Neuronal stem cell (in vitro differentiated cells): Measurements from ENCODE around the gene THRA.
A peak's percentile ranks its signal among the peaks of the same experiment; 100 is the strongest.

ENCODE experiments used
- DNase-seq: peaks from one replicate; pipeline ENCODE4 v3.0.0-alpha.2; 2013; ENCODE audit warnings: low spot score
- H2AFZ ChIP-seq: one replicate; pipeline ENCODE4 v1.6.1; 2013; ENCODE audit warnings: mild to moderate bottlenecking, low read length, inconsistent platforms
- H2AK5ac ChIP-seq: 2 replicates; pipeline ENCODE4 v1.6.1; 2013; ENCODE audit warnings: low read depth, mild to moderate bottlenecking, inconsistent platforms, low read length, moderate library complexity, mixed read lengths
- H2BK120ac ChIP-seq: 2 replicates; pipeline ENCODE4 v1.6.1; 2013; ENCODE audit warnings: low read depth, mild to moderate bottlenecking, inconsistent platforms, low read length, moderate library complexity, mixed read lengths
- H2BK12ac ChIP-seq: one replicate; pipeline ENCODE4 v1.6.1; 2013; ENCODE audit warnings: low read length, inconsistent platforms
- H2BK15ac ChIP-seq: 2 replicates; pipeline ENCODE4 v1.6.1; 2013; ENCODE audit warnings: mild to moderate bottlenecking, low read length, inconsistent platforms, mixed read lengths
- H2BK5ac ChIP-seq: one replicate; pipeline ENCODE4 v1.6.1; 2013; ENCODE audit warnings: inconsistent platforms, mild to moderate bottlenecking, low read length, moderate library complexity
- H3K14ac ChIP-seq: one replicate; pipeline ENCODE4 v1.6.1; 2013; ENCODE audit warnings: low read length, inconsistent platforms
- H3K18ac ChIP-seq: 2 replicates; pipeline ENCODE4 v1.6.1; 2013; ENCODE audit warnings: low read length, inconsistent platforms
- H3K23ac ChIP-seq: 2 replicates; pipeline ENCODE4 v1.6.1; 2013; ENCODE audit warnings: low read depth, mild to moderate bottlenecking, mixed read lengths, low read length, inconsistent platforms; ENCODE audit not compliant: poor library complexity
- H3K27ac ChIP-seq: replicated peaks from 3 replicates; pipeline ENCODE4 v1.5.1; 2013; ENCODE audit warnings: low read length, inconsistent platforms
- H3K27me3 ChIP-seq, 3 experiments: 2 replicates each; pipeline ENCODE4 v1.6.1; 2013; ENCODE audit warnings: low read length in 3 of 3, mild to moderate bottlenecking in 2 of 3, inconsistent platforms in 1 of 3, low read depth in 1 of 3, mixed read lengths in 1 of 3, moderate library complexity in 1 of 3; ENCODE audit not compliant: control insufficient read depth in 3 of 3, insufficient read depth in 3 of 3
- H3K36me3 ChIP-seq, 2 donors: replicated peaks in 1 of 2; 2 replicates each; pipeline ENCODE4 v1.6.1; 2013; ENCODE audit warnings: low read length in 2 of 2; ENCODE audit not compliant: control insufficient read depth in 2 of 2, insufficient read depth in 2 of 2
- H3K4ac ChIP-seq: 2 replicates; pipeline ENCODE4 v1.6.1; 2013; ENCODE audit warnings: inconsistent platforms, mild to moderate bottlenecking, low read length, moderate library complexity
- H3K4me1 ChIP-seq, 2 donors: 1 replicate in 1 of 2; 2 replicates in 1 of 2; pipeline ENCODE4 v1.6.1; 2013; ENCODE audit warnings: low read length in 2 of 2, low read depth in 1 of 2; ENCODE audit not compliant: control insufficient read depth in 2 of 2, insufficient read depth in 1 of 2
- H3K4me2 ChIP-seq: one replicate; pipeline ENCODE4 v1.6.1; 2013; ENCODE audit warnings: mild to moderate bottlenecking, low read length, inconsistent platforms; ENCODE audit not compliant: insufficient read depth, poor library complexity, severe bottlenecking
- H3K4me3 ChIP-seq, 2 donors: 2 replicates each; pipeline ENCODE4 v1.5.1; 2013; ENCODE audit warnings: low read length in 2 of 2, mild to moderate bottlenecking in 2 of 2, inconsistent platforms in 1 of 2, moderate library complexity in 1 of 2
- H3K79me1 ChIP-seq: one replicate; pipeline ENCODE4 v1.6.1; 2013; ENCODE audit warnings: low read depth, mild to moderate bottlenecking, inconsistent platforms, low read length, moderate library complexity
- H3K9ac ChIP-seq: one replicate; pipeline ENCODE4 v1.6.1; 2013; ENCODE audit warnings: mild to moderate bottlenecking, low read depth, low read length, inconsistent platforms; ENCODE audit not compliant: poor library complexity
- H3K9me3 ChIP-seq, 2 donors: replicated peaks in 1 of 2; 2 replicates each; pipeline versions ENCODE3 to v1.6.1; 2013; ENCODE audit warnings: low read length in 2 of 2, mild to moderate bottlenecking in 2 of 2, inconsistent platforms in 1 of 2, low read depth in 1 of 2, mixed read lengths in 1 of 2, moderate library complexity in 1 of 2; ENCODE audit not compliant: control insufficient read depth in 2 of 2, insufficient read depth in 1 of 2
- H4K8ac ChIP-seq: one replicate; pipeline ENCODE4 v1.6.1; 2013; ENCODE audit warnings: low read depth, mild to moderate bottlenecking, inconsistent platforms, low read length, moderate library complexity
- H4K91ac ChIP-seq: one replicate; pipeline ENCODE4 v1.6.1; 2013; ENCODE audit warnings: low read length, low read depth, mild to moderate bottlenecking, inconsistent platforms; ENCODE audit not compliant: poor library complexity
- WGBS, 2 donors: extraction: QIAGEN DNeasy Blood & Tissue Kit; methylation state at CpG; one replicate each; pipeline ENCODE4 v1.1.7; 2013; ENCODE audit warnings: missing lambda C conversion rate in 2 of 2, mixed read lengths in 1 of 2; ENCODE audit not compliant: insufficient read length in 2 of 2, insufficient replicate concordance in 1 of 2; ENCODE audit errors: extremely low coverage in 2 of 2; 5-methylcytosine and 5-hydroxymethylcytosine counted together

THRA gene

GRCh38 chr17:40025991-40026815 lies 36.6 kb upstream of the THRA start:
- no peak overlapping the region for H2BK15ac ChIP-seq
- no peak overlapping the region for H3K4ac ChIP-seq
- H3K9me3 ChIP-seq = no peaks in the 10 kb centered on the region
- DNase-seq = no peak
- H2AK5ac ChIP-seq = peak overlapping the region; percentile 91
- H4K8ac ChIP-seq = no peak overlapping the region
- no peak overlapping the region for H3K14ac ChIP-seq
- no peak overlapping the region for H2AFZ ChIP-seq
- H3K18ac ChIP-seq = peak overlapping the region; percentile 77
- no peak overlapping the region for H2BK120ac ChIP-seq
- no peak overlapping the region for H3K9ac ChIP-seq
- no peak overlapping the region for H3K23ac ChIP-seq
- peak overlapping the region; percentile 44 for H2BK5ac ChIP-seq
- WGBS, 2 donors = no CpG with 5 or more reads among the region's 22 CpGs
- H3K4me3 ChIP-seq = peak overlapping the region in 1 of 2 donors; percentile 11
- no peak overlapping the region for H2BK12ac ChIP-seq
- no peak overlapping the region for H4K91ac ChIP-seq
- H3K27ac ChIP-seq = no peak overlapping the region
- H3K79me1 ChIP-seq = no peaks in the 10 kb centered on the region
- no peak overlapping the region for H3K4me2 ChIP-seq
- peaks cover 50 to 93% of the 10 kb centered on the region in 2 donors for H3K36me3 ChIP-seq
- peaks cover 0 to 1% of the 10 kb centered on the region in 2 donors for H3K4me1 ChIP-seq
- no peaks in the 10 kb centered on the region for H3K27me3 ChIP-seq

DNA sequence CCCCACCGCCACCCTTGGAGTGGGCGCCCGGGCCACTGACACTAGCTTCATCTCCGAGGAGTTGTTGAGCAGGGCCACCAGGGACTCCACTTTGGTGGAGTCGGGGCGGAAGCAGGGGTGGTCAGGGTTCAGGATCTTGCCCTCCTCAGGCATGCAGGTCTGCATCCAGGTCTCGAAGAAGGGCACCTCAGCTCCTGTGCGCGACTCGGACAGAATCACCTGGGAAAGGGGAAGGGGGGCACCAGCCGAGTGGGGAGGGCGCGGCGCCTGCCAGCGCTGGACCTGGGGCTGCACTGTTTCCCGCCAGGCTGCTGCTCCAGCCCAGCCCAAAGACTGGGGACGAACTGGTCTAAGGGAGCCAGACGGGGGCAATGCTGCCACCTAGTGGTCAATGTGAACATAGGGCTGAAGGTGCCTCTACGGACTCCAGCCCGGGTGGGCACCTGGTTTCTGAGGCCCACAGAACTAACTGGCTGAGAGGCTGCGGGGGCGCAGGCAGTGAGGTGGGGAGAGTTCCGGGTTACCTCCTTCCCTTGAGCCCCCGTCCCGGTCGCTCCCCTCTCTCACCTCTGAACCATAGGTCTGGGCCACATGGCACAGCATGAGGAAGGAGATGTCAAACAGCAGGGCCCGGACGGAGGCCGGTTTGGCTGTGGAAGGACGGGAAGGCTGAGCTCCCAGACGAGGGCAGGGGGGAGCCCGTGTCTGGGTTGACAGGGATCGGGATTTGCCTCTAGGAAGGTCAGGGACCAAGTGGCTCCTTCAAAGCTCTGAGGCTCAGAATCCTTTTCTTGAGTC lies 35.8 kb upstream of the THRA start:
- H3K23ac ChIP-seq = peak overlapping the region; percentile 9
- H3K27ac ChIP-seq = no peak overlapping the region
- no peak overlapping the region for H3K4me2 ChIP-seq
- peaks cover 51 to 93% of the 10 kb centered on the region in 2 donors for H3K36me3 ChIP-seq
- H2BK120ac ChIP-seq = no peak overlapping the region
- DNase-seq = peak; percentile 83
- peak overlapping the region; percentile 91 for H2AK5ac ChIP-seq
- H2BK12ac ChIP-seq = no peak overlapping the region
- peak overlapping the region; percentile 77 for H3K18ac ChIP-seq
- H3K4me3 ChIP-seq = peak overlapping the region in 1 of 2 donors; percentile 21
- peak overlapping the region; percentile 44 for H2BK5ac ChIP-seq
- no peak overlapping the region for H2AFZ ChIP-seq
- H4K91ac ChIP-seq = no peak overlapping the region
- H3K4ac ChIP-seq = no peak overlapping the region
- peaks cover 0 to 1% of the 10 kb centered on the region in 2 donors for H3K4me1 ChIP-seq
- no peaks in the 10 kb centered on the region for H3K9me3 ChIP-seq
- no CpG with 5 or more reads among the region's 33 CpGs for WGBS, 2 donors
- no peak overlapping the region for H3K9ac ChIP-seq
- H3K14ac ChIP-seq = no peak overlapping the region
- no peaks in the 10 kb centered on the region for H3K79me1 ChIP-seq
- H3K27me3 ChIP-seq = no peaks in the 10 kb centered on the region
- H4K8ac ChIP-seq = no peak overlapping the region
- H2BK15ac ChIP-seq = peak overlapping the region; percentile 45

DNA sequence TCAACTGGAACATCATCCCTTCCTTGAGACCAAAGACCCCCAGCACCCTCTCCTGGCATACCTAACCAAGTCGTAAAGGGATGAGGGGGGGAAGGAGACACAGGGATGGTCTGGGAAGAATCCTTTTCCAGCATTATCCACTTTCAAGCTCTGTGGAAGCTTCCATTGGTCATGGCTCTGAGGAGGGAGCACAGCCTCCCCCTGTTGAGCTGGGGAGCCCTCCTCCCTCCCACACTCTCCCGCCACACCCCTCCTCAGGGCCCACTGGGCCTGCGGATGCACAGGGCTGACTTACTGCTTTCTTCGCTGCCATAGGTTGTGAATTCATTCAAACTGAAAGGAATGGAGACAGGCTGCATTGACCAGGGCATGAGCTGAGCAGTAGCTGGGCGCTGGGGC lies 35.2 kb upstream of the THRA start:
- WGBS, 2 donors = no CpG with 5 or more reads among the region's 5 CpGs
- no peak overlapping the region for H3K4me3 ChIP-seq
- no peak overlapping the region for H3K4ac ChIP-seq
- H2BK12ac ChIP-seq = no peak overlapping the region
- no peak overlapping the region for H4K8ac ChIP-seq
- no peak overlapping the region for H4K91ac ChIP-seq
- peaks cover 52 to 93% of the 10 kb centered on the region in 2 donors for H3K36me3 ChIP-seq
- H3K9me3 ChIP-seq = no peaks in the 10 kb centered on the region
- no peak overlapping the region for H2BK5ac ChIP-seq
- H2AFZ ChIP-seq = no peak overlapping the region
- peaks cover 0 to 1% of the 10 kb centered on the region in 2 donors for H3K4me1 ChIP-seq
- no peaks in the 10 kb centered on the region for H3K27me3 ChIP-seq
- no peak overlapping the region for H2BK15ac ChIP-seq
- H3K79me1 ChIP-seq = no peaks in the 10 kb centered on the region
- no peak overlapping the region for H2AK5ac ChIP-seq
- no peak overlapping the region for H3K4me2 ChIP-seq
- no peak overlapping the region for H3K18ac ChIP-seq
- H3K23ac ChIP-seq = no peak overlapping the region
- H3K9ac ChIP-seq = no peak overlapping the region
- no peak overlapping the region for H3K27ac ChIP-seq
- no peak for DNase-seq
- H2BK120ac ChIP-seq = no peak overlapping the region
- no peak overlapping the region for H3K14ac ChIP-seq

GRCh38 chr17:40028595-40028994 lies 34.2 kb upstream of the THRA start:
- Histone ChIP-seq H3K4me1 (peaks cover 0 to 1% of the 10 kb centered on the region in 2 donors), H2AK5ac (no peak overlapping the region), H2BK12ac (no peak overlapping the region), H3K79me1 (no peaks in the 10 kb centered on the region), H3K18ac (no peak overlapping the region), H2BK5ac (no peak overlapping the region), H2BK120ac (no peak overlapping the region), H3K9me3 (no peaks in the 10 kb centered on the region), H3K4me3 (no peak overlapping the region), H4K91ac (no peak overlapping the region), H4K8ac (no peak overlapping the region), H3K14ac (no peak overlapping the region), H3K4ac (no peak overlapping the region), H3K27me3 (no peaks in the 10 kb centered on the region), H2AFZ (no peak overlapping the region), H2BK15ac (no peak overlapping the region), H3K27ac (no peak overlapping the region), H3K36me3 (peaks cover 54 to 93% of the 10 kb centered on the region in 2 donors), H3K9ac (no peak overlapping the region), H3K4me2 (no peak overlapping the region), H3K23ac (no peak overlapping the region)
- no peak for DNase-seq
- no CpG with 5 or more reads among the region's 13 CpGs for WGBS, 2 donors
